ENCODE data around the gene BMPER.
A peak's percentile ranks its signal among the peaks of the same experiment; 100 is the strongest.

The BMPER gene

DNA sequence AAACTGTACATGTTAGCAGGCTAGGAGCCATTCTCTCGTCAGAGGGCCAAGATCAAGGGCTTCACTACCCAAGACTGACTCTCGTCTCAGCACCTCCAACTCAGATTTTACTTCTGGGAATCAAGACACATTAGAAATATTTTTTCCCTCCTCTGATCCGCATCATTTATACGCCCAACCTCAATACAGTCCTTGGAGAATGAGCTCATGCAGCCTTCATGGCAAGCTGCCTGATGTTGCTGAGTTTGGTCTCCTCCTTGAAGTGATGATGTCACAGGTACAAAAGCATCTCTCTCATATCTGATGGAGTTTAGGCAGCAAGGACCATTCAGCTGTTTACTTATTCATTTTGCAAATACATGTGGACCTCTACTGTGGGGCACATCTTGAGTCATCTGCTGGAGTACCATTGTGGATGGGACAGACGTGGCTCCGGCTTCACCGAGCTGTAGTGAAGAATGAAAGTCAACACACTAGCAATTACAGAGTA is 114.0 kb downstream of the BMPER start:
- DNase-seq (ENCODE audit: low read depth, low spot score) = no peak
- Histone ChIP-seq H3K36me3 (ENCODE audit: insufficient read depth, low read length) (no peaks in the 10 kb centered on the region), H3K9ac (ENCODE audit: insufficient read length) (no peak overlapping the region), H3K4me3 (no peak overlapping the region), H3K27ac (no peak overlapping the region), H3K9me3 (ENCODE audit: low read depth, low read length) (no peaks in the 10 kb centered on the region)
- TF ChIP-seq POLR2AphosphoS5 (IDR thresholded peaks at IDR 0.05; ENCODE audit: borderline replicate concordance, low read depth, low read length) (no peak), FOXP2 (optimal IDR thresholded peaks at IDR 0.05; ENCODE audit: control extremely low read depth, extremely low read length, insufficient read depth) (no peak), EZH2 (IDR thresholded peaks at IDR 0.05) (no peak)

DNA sequence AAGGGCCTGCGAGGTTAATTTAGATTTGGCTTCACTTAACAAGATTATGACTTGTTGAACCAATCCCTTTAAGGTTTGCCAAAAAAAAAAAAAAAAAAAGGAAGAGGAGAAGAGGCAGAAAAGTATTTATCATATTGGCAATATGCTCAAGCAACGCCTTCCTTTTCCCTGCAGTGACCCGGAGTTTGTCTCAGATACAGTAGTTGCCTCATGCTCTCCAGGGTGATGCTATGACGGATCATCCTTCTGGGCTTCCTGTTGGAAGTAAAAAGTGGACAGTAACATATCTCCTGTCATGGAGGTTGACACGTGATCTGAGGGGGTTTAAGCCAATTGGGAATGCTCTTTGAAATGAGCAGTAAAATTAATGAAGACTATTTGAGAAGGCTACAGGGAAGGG is 117.3 kb downstream of the BMPER start:
- Histone ChIP-seq H3K27ac (no peak overlapping the region), H3K4me3 (no peak overlapping the region), H3K9ac (ENCODE audit: insufficient read length) (no peak overlapping the region), H3K36me3 (ENCODE audit: insufficient read depth, low read length) (no peaks in the 10 kb centered on the region), H3K9me3 (ENCODE audit: low read depth, low read length) (no peaks in the 10 kb centered on the region)
- DNase-seq (ENCODE audit: low read depth, low spot score) = no peak
- TF ChIP-seq POLR2AphosphoS5 (IDR thresholded peaks at IDR 0.05; ENCODE audit: borderline replicate concordance, low read depth, low read length) = no peak
- TF ChIP-seq FOXP2 (optimal IDR thresholded peaks at IDR 0.05; ENCODE audit: control extremely low read depth, extremely low read length, insufficient read depth) = no peak
- TF ChIP-seq EZH2 (IDR thresholded peaks at IDR 0.05) = no peak

DNA sequence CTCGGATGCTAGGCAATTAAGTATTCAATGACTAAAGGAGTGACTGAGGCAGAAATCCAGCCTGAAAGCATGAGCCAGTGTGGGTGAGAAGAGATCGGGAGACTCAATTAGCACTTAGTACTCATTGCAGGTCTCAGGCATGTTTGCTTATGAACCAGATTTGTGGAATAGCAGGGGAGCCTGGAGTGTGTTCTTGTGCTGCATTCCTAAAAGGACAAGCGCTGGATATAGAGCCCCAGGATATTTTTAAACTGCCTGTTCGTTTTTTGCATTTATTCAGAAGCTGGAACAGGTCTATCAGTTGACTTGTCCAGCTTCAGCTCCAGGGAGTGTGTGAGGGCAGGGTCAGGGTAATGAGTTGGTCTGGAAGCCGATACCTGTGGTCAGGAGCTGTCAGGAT is 120.3 kb downstream of the BMPER start:
- H3K36me3 ChIP-seq (ENCODE audit: insufficient read depth, low read length) = no peaks in the 10 kb centered on the region
- DNase-seq (ENCODE audit: low read depth, low spot score) = no peak
- H3K9ac ChIP-seq (ENCODE audit: insufficient read length) = no peak overlapping the region
- H3K9me3 ChIP-seq (ENCODE audit: low read depth, low read length) = no peaks in the 10 kb centered on the region
- no peak overlapping the region for H3K27ac ChIP-seq
- no peak for TF ChIP-seq EZH2 (IDR thresholded peaks at IDR 0.05)
- TF ChIP-seq FOXP2 (optimal IDR thresholded peaks at IDR 0.05; ENCODE audit: control extremely low read depth, extremely low read length, insufficient read depth) = no peak
- no peak for TF ChIP-seq POLR2AphosphoS5 (IDR thresholded peaks at IDR 0.05; ENCODE audit: borderline replicate concordance, low read depth, low read length)
- H3K4me3 ChIP-seq = no peak overlapping the region

DNA sequence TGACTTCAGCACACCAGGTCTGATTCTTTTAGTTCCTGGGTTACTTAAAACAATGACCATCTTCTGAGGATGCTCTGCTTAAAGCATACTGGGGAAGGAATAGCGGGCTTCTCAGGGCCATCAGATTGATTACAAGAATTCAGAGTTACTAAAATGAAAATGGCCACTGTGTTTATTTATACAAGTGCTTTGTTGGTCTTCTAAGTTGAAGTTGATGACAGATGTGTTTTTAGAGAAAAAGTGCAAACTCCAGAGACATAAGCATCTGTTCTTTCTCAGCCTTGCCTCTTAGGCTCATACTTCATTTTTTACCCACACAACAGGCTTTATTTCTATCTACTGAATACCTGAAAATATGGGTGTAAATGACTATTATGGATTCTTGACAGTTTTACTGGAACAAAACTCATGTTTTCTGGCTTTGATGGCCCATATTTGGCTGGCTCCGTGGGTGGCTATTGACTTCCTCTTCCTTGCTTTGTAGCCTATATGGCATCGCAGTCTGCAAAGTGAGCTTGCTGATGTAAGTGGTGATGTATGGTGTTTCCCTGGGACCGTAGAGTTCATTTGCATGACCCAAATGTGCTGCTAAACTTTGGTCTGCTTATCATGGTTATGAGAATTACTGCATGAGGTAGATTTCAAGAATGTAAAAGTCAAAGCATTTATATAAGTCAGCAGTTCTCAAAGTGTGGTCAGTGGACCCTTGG is 121.3 kb downstream of the BMPER start:
- Histone ChIP-seq H3K36me3 (ENCODE audit: insufficient read depth, low read length) (no peaks in the 10 kb centered on the region), H3K9ac (ENCODE audit: insufficient read length) (no peak overlapping the region), H3K4me3 (no peak overlapping the region), H3K27ac (no peak overlapping the region), H3K9me3 (ENCODE audit: low read depth, low read length) (no peaks in the 10 kb centered on the region)
- DNase-seq (ENCODE audit: low read depth, low spot score) = no peak
- no peak for TF ChIP-seq EZH2 (IDR thresholded peaks at IDR 0.05)
- TF ChIP-seq FOXP2 (optimal IDR thresholded peaks at IDR 0.05; ENCODE audit: control extremely low read depth, extremely low read length, insufficient read depth) = no peak
- TF ChIP-seq POLR2AphosphoS5 (IDR thresholded peaks at IDR 0.05; ENCODE audit: borderline replicate concordance, low read depth, low read length) = no peak

DNA sequence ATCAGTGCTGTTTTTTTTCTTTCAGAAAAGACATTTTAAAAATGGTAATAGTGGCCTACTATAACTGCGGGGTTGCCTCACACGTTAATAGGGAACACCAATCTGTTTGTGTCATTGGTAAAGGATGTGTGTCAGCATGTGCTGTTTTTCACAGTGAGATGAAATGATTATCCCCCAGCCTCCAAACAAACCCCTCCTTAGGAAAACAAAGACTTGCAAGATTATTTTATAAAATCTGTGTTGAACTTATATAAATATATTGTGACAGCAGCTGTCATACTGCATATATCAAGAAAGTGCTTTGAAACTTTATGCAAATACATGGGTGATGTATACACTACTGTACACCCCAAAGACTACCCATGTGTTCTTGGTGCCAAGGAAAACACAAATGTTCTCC is 125.8 kb downstream of the BMPER start:
- DNase-seq (ENCODE audit: low read depth, low spot score) = no peak
- Histone ChIP-seq H3K4me3 (no peak overlapping the region), H3K9ac (ENCODE audit: insufficient read length) (no peak overlapping the region), H3K27ac (no peak overlapping the region), H3K9me3 (ENCODE audit: low read depth, low read length) (no peaks in the 10 kb centered on the region), H3K36me3 (ENCODE audit: insufficient read depth, low read length) (no peaks in the 10 kb centered on the region)
- no peak for TF ChIP-seq EZH2 (IDR thresholded peaks at IDR 0.05)
- no peak for TF ChIP-seq FOXP2 (optimal IDR thresholded peaks at IDR 0.05; ENCODE audit: control extremely low read depth, extremely low read length, insufficient read depth)
- TF ChIP-seq POLR2AphosphoS5 (IDR thresholded peaks at IDR 0.05; ENCODE audit: borderline replicate concordance, low read depth, low read length) = no peak

DNA sequence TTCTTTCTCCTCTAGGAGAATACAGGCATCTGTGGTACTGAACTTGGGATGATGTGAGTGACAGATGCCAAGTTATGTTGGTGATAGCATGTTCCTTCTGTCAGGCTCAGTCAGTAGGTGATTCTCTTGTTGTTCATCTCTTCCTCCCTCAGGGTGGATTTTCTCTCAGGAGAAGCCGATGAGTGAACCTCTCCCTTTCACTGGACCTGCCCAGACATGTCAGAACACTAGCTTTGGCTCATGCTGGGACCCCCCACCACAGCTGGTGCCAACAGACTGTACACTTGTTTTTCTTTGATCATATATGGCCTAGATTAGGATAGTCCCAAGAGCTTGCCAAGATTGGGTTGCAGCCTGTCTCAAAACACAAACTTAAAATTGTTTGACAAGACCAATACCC is 129.4 kb downstream of the BMPER start:
- no peak overlapping the region for H3K9ac ChIP-seq (ENCODE audit: insufficient read length)
- TF ChIP-seq POLR2AphosphoS5 (IDR thresholded peaks at IDR 0.05; ENCODE audit: borderline replicate concordance, low read depth, low read length) (no peak), FOXP2 (optimal IDR thresholded peaks at IDR 0.05; ENCODE audit: control extremely low read depth, extremely low read length, insufficient read depth) (no peak), EZH2 (IDR thresholded peaks at IDR 0.05) (no peak)
- H3K27ac ChIP-seq = no peak overlapping the region
- no peak overlapping the region for H3K4me3 ChIP-seq
- H3K36me3 ChIP-seq (ENCODE audit: insufficient read depth, low read length) = no peaks in the 10 kb centered on the region
- DNase-seq (ENCODE audit: low read depth, low spot score) = no peak
- no peaks in the 10 kb centered on the region for H3K9me3 ChIP-seq (ENCODE audit: low read depth, low read length)

DNA sequence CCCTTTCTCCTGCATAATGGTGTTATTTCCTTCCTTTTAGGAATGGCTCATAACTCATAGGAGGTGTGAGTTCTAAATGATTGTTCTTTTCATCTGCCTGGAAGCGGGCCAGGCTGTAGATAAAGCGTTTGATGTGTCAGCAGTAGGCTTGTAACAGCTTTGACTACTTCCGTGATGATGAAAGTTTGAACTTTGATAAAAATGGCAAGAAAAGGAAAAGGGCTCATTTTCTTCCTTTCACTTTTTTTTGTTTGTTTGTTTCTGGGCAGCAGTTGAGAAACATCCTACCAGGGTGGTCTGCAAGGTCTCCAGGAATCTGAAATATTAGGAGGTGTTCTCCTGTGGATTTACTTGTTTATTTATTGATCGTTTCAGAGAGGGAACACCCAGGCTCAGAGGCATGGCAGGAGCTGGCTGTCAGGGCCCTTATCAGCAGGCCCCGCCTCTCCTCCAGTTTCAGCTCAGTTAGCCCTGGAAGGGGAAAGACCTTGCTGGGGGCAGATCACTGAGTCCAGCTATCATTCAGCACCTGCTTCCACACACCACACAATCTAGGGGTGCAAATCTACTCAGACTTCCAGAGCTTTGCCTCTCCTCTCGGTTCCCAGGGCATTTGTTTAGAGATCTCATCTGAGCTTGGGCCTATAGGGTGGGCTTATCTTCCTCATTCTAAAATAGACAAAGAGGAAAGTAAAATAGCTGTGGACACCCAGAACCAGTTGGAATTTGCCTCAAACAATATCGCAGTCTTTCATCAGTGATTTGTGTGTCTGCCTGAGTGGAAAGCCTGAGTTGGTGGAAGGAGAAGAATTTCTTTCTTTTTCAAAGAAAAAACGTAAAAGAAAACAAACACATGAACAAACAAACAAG is 130.9 kb downstream of the BMPER start:
- H3K4me3 ChIP-seq = peak overlapping the region; percentile 48
- no peak for DNase-seq (ENCODE audit: low read depth, low spot score)
- no peaks in the 10 kb centered on the region for H3K36me3 ChIP-seq (ENCODE audit: insufficient read depth, low read length)
- no peaks in the 10 kb centered on the region for H3K9me3 ChIP-seq (ENCODE audit: low read depth, low read length)
- H3K27ac ChIP-seq = peak overlapping the region; percentile 79
- TF ChIP-seq EZH2 (IDR thresholded peaks at IDR 0.05) (no peak), POLR2AphosphoS5 (IDR thresholded peaks at IDR 0.05; ENCODE audit: borderline replicate concordance, low read depth, low read length) (peak; percentile 45; the same call in 1 of the 2 replicates), FOXP2 (optimal IDR thresholded peaks at IDR 0.05; ENCODE audit: control extremely low read depth, extremely low read length, insufficient read depth) (no peak)
- peak overlapping the region; percentile 49 for H3K9ac ChIP-seq (ENCODE audit: insufficient read length)

Measured in SK-N-MC (cell line).